Psoas muscle (tissue), 8 donors: Measurements from ENCODE around the gene NOS1AP. TPM values are rescaled to one million over a fixed set of nuclear protein-coding genes. Genes with fewer than 3 reads are reported as not detected.

ENCODE experiments used
- ATAC-seq, 4 donors: fragments of 200-7000 bp; cut with Tn5 transposase; one replicate each; pipeline ENCODE4 v1.9.1; 2020; ENCODE audit warnings: moderate library complexity in 3 of 4, mild to moderate bottlenecking in 2 of 4
- DNase-seq, 2 donors: peaks; one replicate each; pipeline ENCODE4 v3.0.0-alpha.2; 2020
- H3K27ac ChIP-seq: fragments of 200-600 bp; one replicate; pipeline ENCODE4 v1.8.0; 2022
- H3K27me3 ChIP-seq, 3 donors: fragments of 200-600 bp in 1 of 3; one replicate each; pipeline versions ENCODE4 v1.6.1 to v1.8.0; 2013 to 2022; ENCODE audit warnings: low read length in 2 of 3, mild to moderate bottlenecking in 2 of 3, moderate library complexity in 1 of 3; ENCODE audit not compliant: insufficient read depth in 3 of 3
- H3K36me3 ChIP-seq, 2 donors: fragments of 200-600 bp in 1 of 2; one replicate each; pipeline versions ENCODE4 v1.6.1 to v1.8.0; 2013 to 2022; ENCODE audit warnings: low read depth in 1 of 2, mild to moderate bottlenecking in 1 of 2, moderate library complexity in 1 of 2; ENCODE audit not compliant: insufficient read depth in 1 of 2
- H3K4me1 ChIP-seq: fragments of 200-600 bp; one replicate; pipeline ENCODE4 v1.8.0; 2022
- H3K4me3 ChIP-seq: fragments of 200-600 bp; one replicate; pipeline ENCODE4 v1.8.0; 2022; ENCODE audit warnings: mild to moderate bottlenecking
- H3K9me3 ChIP-seq: fragments of 200-600 bp; one replicate; pipeline ENCODE4 v1.8.0; 2022
- CTCF ChIP-seq: fragments of 200-600 bp; IDR thresholded peaks from one replicate; pipeline ENCODE4 v1.8.0; 2022; ENCODE audit warnings: antibody characterized with exemption
- WGBS, 3 donors: extraction: QIAGEN DNeasy Blood & Tissue Kit; methylation state at CpG; one replicate each; pipeline versions ENCODE4 v1.1.6 to v1.1.7; 2013; 5-methylcytosine and 5-hydroxymethylcytosine counted together
- intact Hi-C, 2 donors: fragments of 100-400 bp; cut with DNase I; formaldehyde crosslinking; loops; one replicate each; pipeline versions ENCODE4 v1.11.0 to v1.14.2; 2022
- polyA plus RNA-seq, 3 donors: library from polyadenylated mRNA; stranded (reverse); fragments of 200-250 nt; gene quantifications; one replicate each; pipeline ENCODE4 v1.2.3, GENCODE V29; 2013
- total RNA-seq, 4 donors: library from RNA; stranded (reverse); fragmentation: NEBNext Ultra II Directional in 2 of 4; extraction: Animal tissue kit (Norgen Biotek cat#: 25700) in 2 of 4; gene quantifications; one replicate each; pipeline versions ENCODE4 v1.2.1 to v1.2.4, GENCODE V29; 2021 to 2023
- donor health status: healthy with polysubstance abuse.
- donor health status: DM: no; HTN: no; CAD: no; lungs with moderate emphysema.
- donor health status: Bipolar disorder and iron deficiency.
- donor health status: healthy.
- donor health status: DM: yes; HTN: yes; CAD: no.
- donor health status: DM: no; HTN: no; CAD: no.
- donor health status: DM: no; HTN: no; CAD: no.
- donor health status: DM: yes; HTN: yes; CAD: no.

The NOS1AP gene
- total and polyA plus RNA-seq, 7 donors: 0.10 to 0.76 (median 0.18) TPM

- H3K27me3 ChIP-seq: peaks cover 0 to 3% (median 0%) of the 10 kb centered on the region in 3 donors
- WGBS, 3 donors: 76 to 83% (median 79%) methylated on average over 1 of the region's 1 CpG
- no peak for TF ChIP-seq CTCF
- H3K27ac ChIP-seq: no peak overlapping the region
- intact Hi-C loops: no loop called here
- no peaks in the 10 kb centered on the region for H3K4me1 ChIP-seq
- ATAC-seq (no peak), DNase-seq (no peak)
- no peak overlapping the region for H3K4me3 ChIP-seq
- H3K36me3 ChIP-seq: no peaks in the 10 kb centered on the region
- H3K9me3 ChIP-seq: no peaks in the 10 kb centered on the region
Observed at GRCh38 chr1:162291000-162291399, 221.5 kb downstream of the NOS1AP start.

GRCh38 chr1:162292422-162292849 lies 222.9 kb downstream of the NOS1AP start:
- DNase-seq (no peak), ATAC-seq (no peak)
- Histone ChIP-seq H3K9me3 (no peaks in the 10 kb centered on the region), H3K27ac (no peak overlapping the region), H3K4me3 (no peak overlapping the region), H3K4me1 (no peaks in the 10 kb centered on the region), H3K36me3 (no peaks in the 10 kb centered on the region), H3K27me3 (peaks cover 0 to 3% (median 0%) of the 10 kb centered on the region in 3 donors)
- intact Hi-C loops: no loop called here
- 50 to 57% (median 57%) methylated on average over 2 of the region's 2 CpGs for WGBS, 3 donors
- no peak for TF ChIP-seq CTCF

- TF ChIP-seq CTCF: no peak
- H3K27ac ChIP-seq: no peak overlapping the region
- no peak for ATAC-seq
- H3K4me1 ChIP-seq: no peaks in the 10 kb centered on the region
- no peaks in the 10 kb centered on the region for H3K9me3 ChIP-seq
- intact Hi-C loops: no loop called here
- DNase-seq: no peak
- peaks cover 0 to 3% (median 0%) of the 10 kb centered on the region in 3 donors for H3K27me3 ChIP-seq
- H3K36me3 ChIP-seq: no peaks in the 10 kb centered on the region
- 70 to 73% (median 73%) methylated on average over 5 of the region's 5 CpGs for WGBS, 3 donors
- no peak overlapping the region for H3K4me3 ChIP-seq
Observed at GRCh38 chr1:162293073-162293692, 223.7 kb downstream of the NOS1AP start.

- 70 to 73% (median 72%) methylated on average over 3 of the region's 3 CpGs for WGBS, 3 donors
- no peak for TF ChIP-seq CTCF
- H3K4me3 ChIP-seq: no peak overlapping the region
- intact Hi-C loops: no loop called here
- no peak overlapping the region for H3K27ac ChIP-seq
- no peak for ATAC-seq
- H3K9me3 ChIP-seq: no peaks in the 10 kb centered on the region
- H3K36me3 ChIP-seq: no peaks in the 10 kb centered on the region
- no peak for DNase-seq
- peaks cover 0 to 3% (median 0%) of the 10 kb centered on the region in 3 donors for H3K27me3 ChIP-seq
- H3K4me1 ChIP-seq: no peaks in the 10 kb centered on the region
Observed at GRCh38 chr1:162294015-162294414, 224.5 kb downstream of the NOS1AP start.

GRCh38 chr1:162297208-162297607 lies 227.7 kb downstream of the NOS1AP start:
- H3K27me3 ChIP-seq: peaks cover 0 to 3% (median 0%) of the 10 kb centered on the region in 3 donors
- H3K9me3 ChIP-seq: no peaks in the 10 kb centered on the region
- no peak overlapping the region for H3K4me3 ChIP-seq
- no peak overlapping the region for H3K27ac ChIP-seq
- H3K36me3 ChIP-seq: no peaks in the 10 kb centered on the region
- 61 to 76% (median 74%) methylated on average over 4 of the region's 4 CpGs for WGBS, 3 donors
- ATAC-seq (no peak), DNase-seq (no peak)
- intact Hi-C loops: no loop called here
- TF ChIP-seq CTCF: no peak
- no peaks in the 10 kb centered on the region for H3K4me1 ChIP-seq
